HG02970 (cell line): ENCODE measurements around the gene IQCE.

Experiments used
- ATAC-seq: cut with Tn5 transposase; IDR thresholded peaks from one replicate; pipeline ENCODE4 v1.9.1; 2021; ENCODE audit warnings: mild to moderate bottlenecking, moderate library complexity, moderate number of reproducible peaks; ENCODE audit not compliant: unreplicated experiment, low FRiP score

Gene IQCE

DNA sequence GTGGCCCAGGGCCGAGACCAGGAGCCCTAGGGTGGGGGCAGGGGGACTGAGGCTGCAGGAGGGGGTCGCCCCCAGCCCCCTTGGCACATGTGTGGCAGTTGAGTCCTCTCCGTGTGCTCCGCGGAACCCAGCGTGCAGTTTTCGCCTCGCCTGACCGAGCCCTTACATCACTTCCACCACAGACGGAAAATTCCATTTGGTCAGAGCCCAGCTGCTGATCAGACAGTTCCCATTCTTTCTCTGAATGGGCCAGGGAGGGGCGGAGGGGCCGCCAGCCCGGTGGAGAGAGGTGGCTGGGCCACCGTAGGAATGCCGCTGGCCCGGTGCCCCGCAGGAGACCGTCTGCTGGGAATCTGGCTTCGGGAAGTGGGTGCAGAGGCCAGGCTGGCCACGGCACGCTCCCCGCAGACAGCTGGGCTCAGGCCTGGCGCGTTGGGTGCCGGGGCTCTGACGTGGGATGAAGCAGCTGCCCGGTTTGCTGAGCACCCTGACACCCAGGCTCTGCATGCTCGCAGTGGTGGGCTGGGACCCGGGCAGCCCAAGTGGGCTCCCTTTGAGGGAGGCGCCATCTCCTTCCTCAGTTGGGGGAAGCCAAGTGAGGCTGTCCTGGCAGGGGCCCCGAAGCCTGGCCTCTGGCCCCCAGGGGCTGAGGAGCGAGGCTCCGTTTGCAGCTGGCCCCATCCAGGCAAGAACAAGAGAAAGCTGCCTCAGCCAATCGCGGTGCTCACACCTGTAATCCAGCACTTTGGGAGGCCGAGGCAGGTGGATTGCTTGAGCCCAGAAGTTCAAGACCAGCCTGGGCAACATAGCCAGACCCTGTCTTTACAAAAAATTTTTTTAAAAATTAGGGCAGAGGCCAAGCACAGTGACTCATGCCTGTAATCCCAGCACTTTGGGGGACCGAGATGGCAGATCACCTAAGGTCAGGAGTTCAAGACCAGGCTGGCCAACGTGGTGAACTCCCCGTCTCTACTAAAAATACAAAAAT lies 82.9 kb downstream of the IQCE start:
- no peak for ATAC-seq

DNA sequence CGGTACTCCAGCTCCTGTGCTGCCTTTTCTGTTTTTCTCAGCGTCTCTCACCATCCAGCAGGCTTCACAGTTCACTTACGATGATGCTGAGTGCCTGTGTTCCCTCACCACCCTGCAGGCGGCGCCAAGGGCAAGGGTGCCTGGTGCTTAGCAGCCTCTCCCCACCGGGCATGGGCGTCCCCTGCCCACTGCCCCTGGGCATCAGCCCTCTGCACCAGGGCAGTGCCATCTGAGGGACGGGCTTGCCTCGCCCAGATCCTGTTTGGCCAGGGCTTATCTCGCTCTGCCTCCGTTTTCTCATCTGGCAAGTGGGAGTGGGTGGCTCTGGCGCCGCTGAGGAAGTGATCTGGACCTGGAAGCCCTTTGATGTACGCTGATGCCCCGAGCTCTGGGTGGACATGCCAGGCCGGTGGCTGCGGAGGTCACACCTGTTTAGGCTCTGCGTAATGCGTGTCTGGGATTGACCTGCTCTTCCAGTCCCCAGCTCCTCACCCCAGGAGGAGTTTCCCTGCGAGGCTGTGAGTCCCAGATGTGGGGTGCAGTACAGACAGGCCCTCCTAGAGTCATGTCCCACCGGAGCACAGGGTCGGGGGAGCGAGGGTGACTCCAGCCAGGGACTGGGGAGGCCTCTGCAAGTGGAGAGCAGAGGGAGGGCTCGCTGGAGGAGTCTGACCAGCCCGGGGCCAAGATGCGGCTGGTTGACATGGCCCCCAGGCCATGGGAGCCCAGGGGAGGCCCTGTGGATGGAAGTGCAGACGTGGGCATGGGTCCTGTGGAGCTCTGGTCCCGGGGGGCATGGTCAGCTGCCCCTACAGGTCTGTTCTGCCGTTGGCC lies 84.8 kb downstream of the IQCE start:
- no peak for ATAC-seq

DNA sequence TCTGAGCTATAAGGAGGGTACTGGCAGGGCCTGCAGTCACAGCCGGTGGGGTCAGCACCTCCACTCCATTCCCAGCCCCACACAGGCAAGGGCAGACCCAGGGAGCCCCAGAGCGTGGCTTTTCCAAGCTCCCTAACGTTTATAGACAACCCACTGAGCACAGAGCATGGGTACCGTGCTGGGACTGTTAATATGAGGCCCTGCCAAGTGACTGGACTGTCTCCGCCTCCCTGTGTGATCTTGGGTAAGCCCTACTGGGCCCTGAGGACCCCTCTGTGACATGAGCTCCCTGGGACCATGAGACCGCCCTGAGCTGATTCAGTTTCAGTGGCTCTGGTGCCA lies 85.4 kb downstream of the IQCE start:
- no peak for ATAC-seq

DNA sequence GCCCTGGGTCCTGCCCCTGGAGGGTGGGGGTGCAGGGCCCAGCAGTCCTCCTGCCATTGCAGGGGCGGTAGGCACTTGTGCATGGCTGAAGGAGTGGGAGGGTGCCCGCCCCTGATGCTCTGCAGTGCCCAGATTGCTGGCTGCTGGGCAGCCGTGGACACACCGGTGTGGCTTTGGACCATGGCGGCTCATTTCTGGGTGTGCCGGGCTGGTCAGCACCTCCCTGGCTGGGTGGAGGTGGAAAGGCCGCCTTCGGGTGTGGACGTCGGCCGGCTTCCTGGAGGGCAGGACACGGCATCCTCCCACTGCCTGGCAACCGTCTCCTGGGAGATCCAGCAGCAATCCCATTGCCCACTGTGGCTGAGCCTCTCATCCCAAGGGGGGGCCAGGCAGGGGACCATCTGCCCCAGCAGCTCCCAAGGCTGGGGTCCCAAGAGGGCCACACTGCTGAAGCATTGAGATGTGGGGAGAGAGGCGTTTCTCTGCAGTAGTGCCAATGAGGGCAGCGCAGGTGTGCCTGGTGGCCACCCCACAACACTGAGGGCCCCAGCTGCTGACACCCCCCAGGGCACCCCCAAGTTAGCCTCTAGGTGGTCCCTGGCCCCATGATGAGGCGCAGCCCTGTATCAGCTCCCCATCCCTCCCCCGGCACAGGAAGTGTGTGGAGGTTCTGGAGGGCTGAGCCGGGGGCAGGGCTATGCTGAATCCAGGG lies 85.9 kb downstream of the IQCE start:
- ATAC-seq = no peak

DNA sequence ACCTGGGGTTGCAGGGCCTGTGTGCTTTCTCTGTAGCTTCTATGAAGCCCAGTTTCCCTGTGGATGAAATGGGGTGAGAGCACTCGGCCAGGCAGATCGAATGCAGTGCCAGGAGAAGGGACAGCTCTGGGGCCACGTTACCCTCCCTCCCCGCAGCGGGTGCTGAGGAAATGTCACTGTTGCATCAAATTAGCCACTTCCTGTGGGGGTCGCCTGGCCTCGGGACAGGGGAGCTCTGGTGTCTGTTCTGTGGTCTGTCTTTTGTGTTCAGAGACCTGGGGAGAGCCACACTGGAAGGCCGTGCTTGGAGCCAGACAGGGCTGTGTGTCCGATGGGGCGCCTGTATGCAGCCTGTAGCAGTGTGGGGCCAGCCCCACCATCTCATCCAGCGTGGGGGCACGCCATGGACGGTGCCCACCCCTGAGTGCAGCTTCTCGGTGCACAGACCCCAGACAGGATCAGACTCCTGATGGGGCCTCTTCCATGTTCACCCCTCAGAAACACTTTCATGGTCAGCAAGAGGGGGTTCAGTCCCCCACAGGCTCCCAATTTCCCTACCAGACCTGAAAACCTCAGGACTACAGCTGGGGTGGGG lies 86.6 kb downstream of the IQCE start:
- no peak for ATAC-seq

DNA sequence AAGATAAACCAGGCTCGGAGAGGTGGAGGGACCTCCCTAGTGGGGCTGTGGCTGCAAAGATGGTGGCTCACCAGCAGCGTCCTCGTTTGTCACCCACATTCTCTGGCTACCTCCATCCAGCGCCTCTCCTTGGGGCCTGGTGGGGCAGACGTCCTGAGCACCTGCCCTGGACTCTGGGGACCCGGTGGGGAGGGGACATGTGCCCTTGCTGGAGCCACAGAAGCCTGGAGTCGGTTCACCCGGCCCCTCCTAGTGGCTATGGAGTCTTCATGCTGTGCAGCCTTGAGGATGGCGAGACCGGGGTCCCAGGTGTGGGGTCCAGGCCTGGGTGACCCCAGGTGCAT lies 87.5 kb downstream of the IQCE start:
- no peak for ATAC-seq

DNA sequence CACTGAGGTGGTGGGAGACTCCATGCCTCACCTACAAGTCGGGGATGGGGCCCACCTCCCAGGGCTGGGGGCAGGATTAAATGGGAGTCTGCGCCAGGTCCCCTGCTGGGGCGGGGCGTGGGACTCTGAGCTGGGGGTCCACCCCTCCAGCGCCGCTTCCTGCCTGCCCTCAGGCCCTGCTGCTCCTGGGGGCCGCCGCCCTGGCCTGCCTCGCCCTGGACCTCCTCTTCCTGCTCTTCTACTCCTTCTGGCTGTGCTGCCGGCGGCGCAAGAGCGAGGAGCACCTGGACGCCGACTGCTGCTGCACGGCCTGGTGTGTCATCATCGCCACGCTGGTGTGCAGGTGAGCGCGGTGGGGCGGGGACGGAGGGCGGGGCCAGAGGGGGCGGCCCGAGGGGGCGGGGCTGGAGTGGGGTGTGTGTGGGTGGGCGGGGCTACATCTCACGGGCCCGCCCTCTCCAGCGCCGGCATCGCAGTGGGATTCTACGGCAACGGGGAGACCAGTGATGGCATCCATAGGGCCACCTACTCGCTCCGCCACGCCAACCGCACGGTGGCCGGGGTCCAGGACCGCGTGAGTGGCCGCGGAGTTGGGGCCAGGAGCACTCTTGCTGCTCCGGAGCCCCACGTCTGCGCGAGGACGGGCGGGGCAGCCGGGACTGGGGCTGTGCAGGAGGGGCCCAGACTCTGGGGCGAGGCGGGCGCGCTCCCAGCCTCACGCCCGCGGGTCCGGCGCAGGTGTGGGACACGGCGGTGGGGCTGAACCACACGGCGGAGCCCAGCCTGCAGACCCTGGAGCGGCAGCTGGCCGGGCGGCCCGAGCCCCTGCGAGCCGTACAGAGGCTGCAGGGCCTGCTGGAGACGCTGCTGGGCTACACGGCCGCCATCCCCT lies 88.1 kb downstream of the IQCE start:
- no peak for ATAC-seq

DNA sequence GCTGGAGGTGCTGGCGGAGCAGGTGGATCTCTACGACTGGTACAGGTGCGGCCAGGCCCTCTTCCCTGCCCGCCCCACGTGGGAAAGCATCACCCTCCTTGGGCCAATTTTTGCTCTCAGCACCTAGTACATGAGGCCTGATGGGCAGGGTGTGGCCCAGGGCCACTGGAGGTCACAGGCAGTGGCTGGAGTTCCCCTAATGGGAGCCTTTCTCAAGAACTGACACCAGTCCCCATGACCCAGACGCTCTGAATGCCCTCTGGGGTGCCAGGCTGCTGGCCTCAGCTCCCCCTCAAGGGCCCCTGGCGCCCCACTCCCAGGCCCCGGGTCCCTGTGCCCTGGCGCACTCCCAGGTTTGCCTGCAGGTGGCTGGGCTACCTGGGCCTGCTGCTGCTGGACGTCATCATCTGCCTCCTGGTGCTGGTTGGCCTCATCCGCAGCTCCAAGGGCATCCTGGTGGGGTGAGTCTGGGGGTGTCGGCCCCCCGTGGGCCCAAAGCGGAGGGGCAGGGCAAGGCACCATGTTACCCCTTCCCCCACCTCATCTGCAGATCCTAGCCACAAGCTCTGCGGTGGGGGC lies 88.9 kb downstream of the IQCE start:
- ATAC-seq = no peak

DNA sequence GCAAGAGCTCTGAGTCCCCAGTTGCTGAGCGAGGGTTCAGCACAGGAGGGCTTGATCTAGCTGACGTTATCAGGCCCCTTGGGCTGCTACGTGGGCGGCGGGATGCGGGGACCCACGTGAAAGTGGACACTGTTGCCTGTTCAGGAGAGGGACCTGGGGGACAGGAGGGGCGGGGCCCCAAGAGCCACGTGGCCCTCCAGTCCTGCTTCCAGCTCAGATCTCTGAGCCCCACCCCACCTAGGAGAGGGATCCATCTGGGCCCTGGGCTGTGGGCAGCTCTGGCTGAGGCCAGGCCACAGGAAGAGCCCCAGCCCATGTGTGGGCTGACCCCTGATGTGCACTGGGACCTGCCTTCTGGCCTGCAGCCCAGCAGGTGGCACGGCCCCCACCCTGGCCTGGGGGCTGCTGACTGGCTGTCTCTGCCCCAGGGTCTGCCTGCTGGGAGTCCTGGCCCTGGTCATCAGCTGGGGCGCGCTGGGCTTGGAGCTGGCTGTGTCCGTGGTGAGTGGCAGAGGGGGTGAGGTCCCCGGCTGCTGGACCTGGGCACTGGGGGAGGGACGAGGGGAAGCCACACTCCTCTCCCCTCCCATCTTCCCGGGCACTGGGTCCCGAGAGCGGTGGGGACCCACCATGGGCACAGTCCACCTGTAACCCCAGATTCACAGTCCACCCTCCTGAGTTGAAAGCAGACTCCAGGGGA lies 90.5 kb downstream of the IQCE start:
- no peak for ATAC-seq

DNA sequence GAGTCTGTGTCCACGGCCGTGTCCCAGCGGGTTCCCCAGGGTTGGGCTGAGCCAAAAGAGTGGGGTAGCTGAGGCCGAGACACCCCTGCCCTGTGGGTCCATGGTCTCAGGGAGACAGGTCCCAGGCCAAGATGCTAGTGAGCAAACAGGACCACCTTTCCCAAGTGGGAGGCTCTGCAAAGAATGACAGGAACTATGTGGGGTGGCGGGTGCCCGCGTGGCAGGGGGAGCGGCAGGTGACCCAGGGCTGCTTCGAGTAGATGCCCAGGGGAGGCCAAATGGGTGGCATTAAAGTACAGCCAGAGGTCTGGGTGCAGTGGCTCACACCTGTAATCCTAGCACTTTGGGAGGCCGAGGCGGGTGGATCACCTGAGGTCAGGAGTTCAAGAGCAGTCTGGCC lies 91.2 kb downstream of the IQCE start:
- ATAC-seq = no peak

DNA sequence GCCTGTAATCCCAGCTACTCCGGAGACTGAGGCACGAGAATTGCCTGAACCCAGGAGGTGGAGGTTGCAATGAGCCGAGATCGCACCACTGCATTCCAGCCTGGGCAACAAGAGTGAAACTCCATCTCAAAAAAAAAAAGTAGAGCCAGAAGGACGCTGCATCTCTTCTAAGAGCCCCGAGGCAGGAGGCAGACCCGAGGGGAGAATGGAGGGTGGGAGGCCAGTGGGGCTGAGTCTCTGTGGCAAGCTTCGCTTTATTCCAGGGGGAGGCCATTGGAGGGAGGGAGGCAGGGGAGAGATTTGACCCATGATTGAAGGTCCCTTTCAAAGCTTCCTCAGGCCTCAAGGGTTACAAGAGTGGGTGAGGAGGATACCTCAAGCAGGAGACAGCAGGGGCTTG lies 91.7 kb downstream of the IQCE start:
- ATAC-seq = no peak

DNA sequence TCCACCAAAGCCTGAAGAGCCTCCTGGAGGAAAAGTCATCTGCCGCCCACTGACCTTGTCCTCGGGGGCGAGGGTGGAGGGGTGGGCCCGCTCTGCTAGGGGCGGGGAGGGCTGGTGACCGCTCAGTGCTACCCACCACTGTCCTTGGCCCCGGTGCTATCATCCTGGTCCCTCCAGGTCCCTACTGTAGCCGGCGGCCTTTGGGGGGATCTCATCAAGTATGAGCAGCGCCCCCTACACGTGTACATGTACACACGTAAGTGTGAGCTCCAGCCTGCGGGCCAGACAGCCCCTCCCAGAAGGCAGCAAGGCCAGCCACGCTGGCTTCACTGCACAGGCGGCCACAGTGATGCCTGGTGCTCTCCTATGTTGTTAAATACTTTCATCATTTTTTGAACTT lies 92.6 kb downstream of the IQCE start:
- no peak for ATAC-seq

DNA sequence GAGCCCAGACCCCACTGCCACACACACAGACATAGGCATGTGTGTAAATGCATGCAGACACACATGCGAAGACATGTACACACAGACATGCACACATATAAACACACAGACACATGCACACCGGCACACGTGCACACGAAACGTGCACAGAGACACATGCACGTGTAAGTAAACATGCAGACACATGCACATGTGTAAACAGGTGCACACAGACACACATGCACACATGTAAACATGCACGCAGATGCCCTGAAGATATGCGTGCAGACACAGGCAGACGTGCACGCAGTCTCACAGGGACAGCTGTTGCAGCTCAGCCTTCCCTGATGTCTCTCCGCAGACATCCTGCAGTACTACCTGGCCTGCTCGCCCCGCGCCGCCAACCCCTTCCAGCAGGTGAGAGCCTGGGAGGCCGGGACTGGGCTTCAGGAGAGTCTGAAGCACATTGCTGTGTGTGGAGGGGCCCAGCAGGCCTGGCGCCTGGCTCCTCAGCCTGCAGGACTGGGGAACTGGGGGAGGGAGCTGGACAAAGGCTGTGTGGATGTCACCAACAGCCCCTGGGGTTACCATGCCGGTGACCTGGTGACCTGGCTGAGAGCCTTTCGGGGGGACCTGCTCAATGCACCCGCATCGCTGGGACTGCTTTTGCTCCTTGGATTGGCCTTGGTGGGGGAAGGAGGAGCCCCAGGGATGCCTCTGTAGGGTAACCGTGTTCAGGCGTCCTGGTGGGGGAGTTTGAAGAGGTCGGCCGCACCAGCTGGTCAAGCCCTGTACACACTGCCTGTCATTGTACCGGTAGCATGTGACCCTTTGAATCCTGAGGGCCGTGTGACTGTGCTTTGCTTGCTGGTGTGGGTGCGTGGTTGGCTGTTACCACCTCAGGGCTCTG lies 93.3 kb downstream of the IQCE start:
- no peak for ATAC-seq

DNA sequence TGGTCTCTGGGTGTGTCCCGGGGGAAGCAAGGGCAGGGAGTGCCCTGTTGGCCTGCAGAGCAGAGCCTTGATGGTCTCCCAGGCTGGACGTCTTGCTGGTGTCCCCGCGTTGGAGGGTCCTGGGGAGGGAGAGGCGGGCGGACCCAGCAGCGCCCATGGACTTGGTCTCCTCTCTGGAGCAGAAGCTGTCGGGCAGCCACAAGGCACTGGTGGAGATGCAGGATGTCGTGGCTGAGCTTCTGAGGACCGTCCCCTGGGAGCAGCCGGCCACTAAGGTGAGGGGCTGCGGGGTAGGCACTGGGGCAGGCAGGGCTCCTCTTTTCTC lies 93.9 kb downstream of the IQCE start:
- no peak for ATAC-seq

DNA sequence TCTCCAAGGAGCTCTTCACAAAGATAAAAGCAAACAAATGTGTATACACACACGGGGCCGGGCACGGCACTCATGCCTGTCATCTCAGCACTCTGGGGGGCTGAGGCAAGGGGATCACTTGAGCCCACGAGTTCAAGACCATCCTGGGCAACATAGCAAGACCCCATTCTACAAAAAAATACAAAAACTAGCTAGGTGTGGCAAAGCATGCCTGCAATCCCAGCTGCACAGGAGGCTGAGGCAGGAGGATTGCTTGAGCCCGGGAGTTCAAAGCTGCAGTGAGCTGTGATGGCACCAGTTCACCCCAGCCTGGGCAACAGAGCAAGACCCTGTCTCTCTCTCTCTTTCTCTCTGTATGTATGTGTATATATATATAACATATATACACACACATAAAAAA lies 95.3 kb downstream of the IQCE start:
- ATAC-seq = no peak

DNA sequence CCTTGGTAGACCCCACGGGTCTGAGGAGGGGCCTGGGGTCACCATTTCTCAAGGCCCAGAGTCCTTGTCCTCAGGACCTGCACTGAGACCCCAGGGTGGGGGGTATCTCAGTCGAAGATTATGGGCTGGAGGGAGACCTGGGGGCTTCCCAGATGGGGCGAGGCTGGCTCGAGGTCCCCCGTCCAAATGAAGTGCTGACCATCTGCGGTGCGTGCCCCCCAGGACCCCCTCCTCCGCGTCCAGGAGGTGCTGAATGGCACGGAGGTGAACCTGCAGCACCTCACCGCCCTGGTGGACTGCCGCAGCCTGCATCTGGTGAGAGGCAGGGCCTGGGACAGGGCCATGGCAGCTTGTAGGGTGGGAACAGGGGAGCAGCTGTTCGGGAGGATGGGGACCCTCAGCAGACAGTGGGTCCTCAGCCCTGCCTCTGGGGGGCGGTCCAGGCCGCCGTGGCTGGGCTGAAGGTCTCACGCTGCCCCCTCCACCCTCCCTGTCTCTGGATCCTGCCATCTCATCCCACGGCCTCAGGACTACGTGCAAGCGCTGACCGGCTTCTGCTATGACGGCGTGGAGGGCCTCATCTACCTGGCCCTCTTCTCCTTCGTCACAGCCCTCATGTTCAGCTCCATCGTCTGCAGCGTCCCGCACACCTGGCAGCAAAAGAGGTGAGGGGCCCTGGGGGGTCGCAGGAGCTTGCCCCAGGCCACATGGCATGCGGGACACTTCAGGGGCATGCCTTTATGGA lies 97.3 kb downstream of the IQCE start:
- ATAC-seq = no peak

DNA sequence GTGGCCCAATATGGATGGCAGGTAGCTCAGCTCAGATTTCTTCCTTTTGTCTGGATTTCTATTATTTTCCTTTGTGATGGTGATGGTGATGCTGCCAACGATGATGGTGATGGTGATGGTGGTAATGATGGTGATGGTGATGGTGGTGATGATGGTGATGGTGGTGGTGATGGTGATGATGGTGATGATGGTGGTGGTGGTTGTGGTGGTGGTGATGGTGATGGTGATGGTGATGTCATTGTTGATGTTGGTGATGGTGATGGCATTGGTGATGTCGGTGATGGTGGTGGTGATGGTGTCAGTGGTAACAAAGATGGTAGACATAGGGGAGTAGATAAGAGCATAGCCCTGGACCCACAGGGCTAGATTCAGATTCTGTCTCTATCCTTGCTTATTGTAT lies 98.4 kb downstream of the IQCE start:
- ATAC-seq = no peak
